Sciatic nerve (tissue), 2 donors: Measurements from ENCODE around the gene MAGI1. TPM values are rescaled to one million over a fixed set of nuclear protein-coding genes. Genes with fewer than 3 reads are reported as not detected.

Experiments used
- ATAC-seq: fragments of 200-7000 bp; cut with Tn5 transposase; one replicate; pipeline ENCODE4 v1.9.1; 2020; ENCODE audit warnings: mild to moderate bottlenecking, moderate library complexity
- DNase-seq: peaks from one replicate; pipeline ENCODE4 v3.0.0-alpha.2; 2020; ENCODE audit warnings: low spot score
- intact Hi-C: fragments of 100-400 bp; cut with DNase I; formaldehyde crosslinking; loops from one replicate; pipeline ENCODE4 v1.14.2; 2022
- total RNA-seq: library from RNA; stranded (reverse); fragmentation: NEBNext Ultra II Directional; extraction: Animal tissue kit (Norgen Biotek cat#: 25700); gene quantifications from one replicate; pipeline ENCODE4 v1.2.1, GENCODE V29; 2021
- donor health status: DM: no; HTN: no; CAD: no.
- donor health status: DM: no; HTN: no; CAD: no.

Gene MAGI1
- total RNA-seq, 1 donor from 2014 or later = 64.6 TPM

DNA sequence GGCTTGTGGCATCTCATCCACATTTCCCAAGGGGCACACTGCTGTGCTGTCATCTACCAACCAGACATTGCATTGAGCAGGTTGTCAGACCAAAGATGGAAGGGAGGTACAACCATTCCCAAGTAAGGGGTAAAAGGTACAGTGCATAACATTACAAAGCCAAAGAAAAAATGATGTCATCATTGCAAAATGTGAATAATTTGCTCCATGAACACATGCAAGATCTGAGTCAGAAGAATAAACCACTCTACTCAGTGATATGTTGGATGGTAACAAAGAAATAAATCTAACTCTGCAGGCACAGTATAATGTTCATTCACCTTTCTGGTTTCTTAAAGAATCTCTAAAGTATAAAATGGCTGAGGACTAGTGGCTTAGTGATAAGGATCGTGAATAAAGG, 202.7 kb downstream of the MAGI1 start:
- ATAC-seq (no peak), DNase-seq (no peak)
- intact Hi-C loops = no loop called here

DNA sequence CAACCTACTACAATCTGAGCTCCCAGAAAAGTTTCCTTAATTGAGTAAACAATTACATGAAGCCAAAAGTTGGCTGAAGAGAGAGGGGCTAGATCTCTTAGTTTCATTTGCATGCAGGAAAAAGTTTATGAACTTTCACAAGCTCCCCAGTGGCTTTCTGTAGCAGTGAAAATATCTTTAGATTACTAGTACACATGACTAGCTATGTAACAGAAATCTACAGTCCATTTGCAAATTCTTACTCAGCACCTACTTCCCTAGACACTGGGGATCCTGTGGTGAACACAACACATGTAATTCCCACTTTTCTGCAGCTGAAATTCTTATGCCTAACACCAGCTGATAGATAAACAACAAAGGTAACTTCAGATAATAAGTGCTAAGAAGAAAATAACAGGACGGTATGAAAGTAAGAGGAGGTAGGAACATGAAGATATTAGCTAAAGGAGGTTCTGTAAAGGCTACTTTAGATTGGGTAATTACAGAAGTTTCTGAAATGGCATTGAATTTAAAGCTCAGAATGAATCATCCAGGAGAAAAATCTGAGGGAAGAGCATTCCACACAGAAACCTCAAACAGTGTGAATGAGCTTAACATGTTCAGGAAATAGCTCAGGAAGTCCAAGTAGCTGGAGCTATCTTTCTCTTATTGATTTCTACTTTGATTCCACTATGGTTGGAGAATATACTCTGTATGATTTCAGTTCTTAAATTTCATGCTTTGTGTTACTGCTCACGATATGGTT, 204.8 kb downstream of the MAGI1 start:
- ATAC-seq (no peak), DNase-seq (no peak)
- intact Hi-C loops = no loop called here

GRCh38 chr3:65831733-65832425, 206.8 kb downstream of the MAGI1 start:
- no peak for DNase-seq
- no peak for ATAC-seq
- intact Hi-C loops = no loop called here

GRCh38 chr3:65830948-65831732, 207.6 kb downstream of the MAGI1 start:
- DNase-seq = no peak
- intact Hi-C loops = no loop called here
- ATAC-seq = no peak

GRCh38 chr3:65829228-65829627, 209.5 kb downstream of the MAGI1 start:
- ATAC-seq (no peak), DNase-seq (no peak)
- intact Hi-C loops = no loop called here

- DNase-seq (no peak), ATAC-seq (no peak)
- intact Hi-C loops = no loop called here
Measured at GRCh38 chr3:65828706-65829105, 210.0 kb downstream of the MAGI1 start.

DNA sequence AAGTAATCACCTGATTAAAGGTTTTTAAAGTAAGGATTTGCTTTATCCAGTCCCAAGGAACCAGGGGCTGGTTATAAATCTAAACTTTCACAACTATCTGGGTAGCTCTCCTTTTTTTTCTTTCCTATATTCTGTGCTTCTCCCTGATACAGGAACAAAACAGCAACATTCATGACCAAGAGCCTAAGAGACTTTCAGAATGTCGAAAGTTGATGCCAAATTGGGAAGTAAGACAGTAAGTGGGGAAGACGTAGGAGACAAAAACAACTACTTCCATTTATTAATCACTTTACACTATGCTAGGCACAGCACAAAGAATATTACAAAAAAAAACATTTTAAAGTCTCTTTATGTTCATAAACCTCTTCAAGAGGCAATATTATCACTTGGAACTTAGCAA, 211.6 kb downstream of the MAGI1 start:
- DNase-seq (no peak), ATAC-seq (no peak)
- intact Hi-C loops = no loop called here

DNA sequence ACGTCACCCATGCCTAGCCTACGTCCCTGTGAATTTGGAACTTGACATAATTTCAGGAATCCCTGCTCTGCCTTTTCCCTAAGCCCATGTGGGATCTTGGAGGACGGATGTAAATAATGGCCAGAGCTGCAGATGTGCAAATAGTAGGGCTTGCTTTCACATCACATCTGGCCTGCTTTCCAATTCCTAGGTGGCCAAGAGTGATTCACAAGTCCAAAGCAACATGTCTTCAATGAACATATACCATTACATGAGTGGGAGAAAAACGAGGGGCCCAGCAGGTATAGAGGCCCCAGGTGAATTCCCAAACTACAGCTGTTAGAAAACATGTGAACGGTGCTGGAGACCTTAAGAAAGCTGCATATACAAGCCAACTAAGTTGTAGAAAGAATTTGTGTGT, 214.6 kb downstream of the MAGI1 start:
- intact Hi-C loops = no loop called here
- no peak for DNase-seq

GRCh38 chr3:65820600-65820999, 218.1 kb downstream of the MAGI1 start:
- ATAC-seq = no peak
- intact Hi-C loops = no loop called here
- no peak for DNase-seq

More for the DNA sequence above, 214.6 kb downstream of the MAGI1 start:
- ATAC-seq = no peak

DNA sequence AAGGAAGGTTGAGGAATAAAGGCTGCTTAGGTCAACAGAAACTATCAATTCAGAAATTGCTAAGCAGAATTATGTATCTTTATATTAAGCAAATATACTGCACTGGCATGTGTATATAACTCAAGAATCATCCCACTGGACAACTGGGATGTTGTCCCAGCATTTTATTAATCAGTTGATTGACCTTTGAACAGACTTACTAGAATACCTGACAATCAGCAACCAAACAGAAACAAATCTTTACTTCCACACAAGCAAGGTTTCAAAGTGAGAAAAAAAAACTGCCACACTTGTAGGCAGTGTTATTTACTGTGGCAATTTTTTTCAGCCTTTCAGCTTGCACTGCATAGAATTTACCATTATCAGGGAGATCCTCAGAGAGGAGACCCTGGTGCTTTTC, 218.8 kb downstream of the MAGI1 start:
- ATAC-seq = no peak
- intact Hi-C loops = no loop called here
- no peak for DNase-seq

DNA sequence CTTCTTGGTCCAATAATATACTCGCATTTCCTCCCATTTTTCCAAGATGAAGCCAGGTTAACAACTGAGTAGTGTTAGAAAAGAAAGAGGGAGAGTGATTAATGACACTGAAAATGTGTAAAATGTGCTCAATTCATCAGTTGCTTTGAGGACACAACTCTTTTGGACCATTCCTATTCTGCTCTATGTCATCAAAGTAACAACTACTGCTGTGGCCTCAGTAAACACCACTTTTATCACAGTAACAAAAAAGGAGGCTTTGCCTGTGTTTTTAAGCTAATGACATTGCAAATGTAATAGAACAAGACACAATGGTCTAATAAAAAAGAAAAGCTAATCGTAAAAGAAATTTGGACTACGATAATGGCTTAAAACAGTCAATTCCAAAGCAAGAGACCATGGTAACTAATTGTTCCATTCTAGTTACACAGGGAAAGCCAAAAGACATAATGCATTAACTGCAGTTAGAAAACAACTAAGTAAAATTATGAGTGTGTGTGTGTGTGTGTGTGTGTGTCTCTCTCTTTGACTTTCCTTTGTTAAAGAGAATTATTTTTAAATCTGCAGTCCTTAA, 221.1 kb downstream of the MAGI1 start:
- ATAC-seq = no peak
- intact Hi-C loops = no loop called here
- no peak for DNase-seq

GRCh38 chr3:65816208-65816607, 222.5 kb downstream of the MAGI1 start:
- intact Hi-C loops = no loop called here
- DNase-seq (no peak), ATAC-seq (no peak)

- DNase-seq = no peak
- intact Hi-C loops = no loop called here
- ATAC-seq = no peak
Measured at GRCh38 chr3:65814845-65815578, 223.7 kb downstream of the MAGI1 start.

- DNase-seq (no peak), ATAC-seq (no peak)
- intact Hi-C loops = no loop called here
Measured at GRCh38 chr3:65811892-65812291, 226.8 kb downstream of the MAGI1 start.

- ATAC-seq (peak; percentile 90), DNase-seq (no peak)
- intact Hi-C loops = no loop called here
Measured at GRCh38 chr3:65811086-65811761, 227.5 kb downstream of the MAGI1 start.

DNA sequence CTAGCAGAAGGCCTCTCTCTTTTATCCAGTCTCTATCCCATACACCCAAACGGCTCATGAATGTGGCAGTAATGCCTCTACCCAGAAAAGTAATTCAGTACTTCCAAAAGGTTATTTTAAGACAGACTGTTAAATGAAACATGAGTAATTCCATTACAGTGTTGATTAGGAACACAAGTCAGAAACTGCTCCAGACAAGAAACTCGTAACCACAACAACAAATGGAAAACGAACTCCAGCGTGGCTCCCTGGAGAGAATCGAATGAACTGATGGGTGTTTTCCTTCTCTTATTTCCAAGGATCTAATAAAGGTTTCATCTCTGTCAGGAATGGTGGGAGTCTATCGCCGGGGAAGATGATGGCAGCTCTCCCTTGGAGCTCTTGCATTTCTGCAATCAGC, 228.4 kb downstream of the MAGI1 start:
- DNase-seq = no peak
- ATAC-seq = peak; percentile 57
- intact Hi-C loops = no loop called here

DNA sequence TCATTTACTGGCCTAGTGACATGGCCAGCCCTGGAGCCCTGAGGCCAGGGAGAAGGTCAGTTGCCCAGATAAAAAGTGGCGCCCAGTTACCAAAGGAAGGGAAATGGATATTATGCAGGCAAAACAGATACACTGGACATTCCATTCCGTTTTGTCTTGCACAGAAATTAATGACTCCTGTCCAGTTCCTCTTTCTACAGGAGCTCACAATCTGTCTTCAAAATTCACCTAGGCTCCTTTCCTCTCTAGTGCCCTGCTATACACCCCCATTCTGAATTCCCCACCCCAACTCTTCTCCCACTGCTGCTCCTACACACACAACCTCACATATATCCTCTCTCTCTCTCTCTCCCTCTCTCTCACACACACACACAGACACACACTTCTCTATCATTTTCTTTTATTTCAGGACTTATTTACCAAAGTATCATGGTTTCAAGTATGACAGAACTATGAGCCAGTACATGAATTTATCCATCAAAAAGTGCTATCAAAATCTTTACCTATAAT, 229.0 kb downstream of the MAGI1 start:
- no peak for ATAC-seq
- DNase-seq = no peak
- intact Hi-C loops = no loop called here

GRCh38 chr3:65808824-65809223, 229.9 kb downstream of the MAGI1 start:
- ATAC-seq (no peak), DNase-seq (no peak)
- intact Hi-C loops = no loop called here
